ENCODE results near the gene AAR2. TPM values are rescaled to one million over a fixed set of nuclear protein-coding genes. Genes with fewer than 3 reads are reported as not detected.

AAR2 gene
- total RNA-seq, 1 experiment from 2014 or later = 22.5 TPM

DNA sequence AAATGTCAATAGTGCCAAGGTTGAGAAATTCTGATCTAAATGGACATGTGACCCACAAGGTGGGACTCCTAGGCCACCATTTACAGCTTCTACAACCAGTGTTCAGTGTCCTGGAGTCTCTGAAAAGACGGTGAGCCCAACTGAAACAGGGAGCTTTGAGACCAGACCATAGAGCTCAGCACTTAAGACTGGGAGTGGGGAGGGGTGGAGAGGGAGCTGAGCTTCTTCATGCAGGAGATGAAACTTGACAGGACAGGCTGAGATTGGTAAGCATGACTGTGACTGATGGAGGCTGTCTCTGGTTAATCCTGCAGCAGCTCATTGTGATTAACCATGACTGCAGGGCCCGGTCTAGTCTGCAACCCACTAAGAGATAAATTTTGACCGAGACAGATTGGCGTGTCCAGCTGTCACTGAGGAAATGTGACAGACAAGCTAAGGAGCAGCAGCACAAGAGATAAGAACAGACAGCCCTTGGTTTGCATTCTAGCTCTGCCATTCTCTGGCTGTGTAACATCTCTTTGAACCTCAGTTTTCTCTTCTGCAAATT is 1.4 kb upstream of the AAR2 start:
- CTCF ChIA-PET = interaction anchor here (1.2 to 1.9 kb wide), 2 partner anchors 32 to 205 kb away, joined by 4 to 11 read pairs; no protein-coding TSS in a partner anchor
- no peak for ATAC-seq
- TF ChIP-seq, protein P1, sequence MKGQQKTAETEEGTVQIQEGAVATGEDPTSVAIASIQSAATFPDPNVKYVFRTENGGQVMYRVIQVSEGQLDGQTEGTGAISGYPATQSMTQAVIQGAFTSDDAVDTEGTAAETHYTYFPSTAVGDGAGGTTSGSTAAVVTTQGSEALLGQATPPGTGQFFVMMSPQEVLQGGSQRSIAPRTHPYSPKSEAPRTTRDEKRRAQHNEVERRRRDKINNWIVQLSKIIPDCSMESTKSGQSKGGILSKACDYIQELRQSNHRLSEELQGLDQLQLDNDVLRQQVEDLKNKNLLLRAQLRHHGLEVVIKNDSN (CRISPR knock-in tag; IDR thresholded peaks at IDR 0.05) = no peak
- TF ChIP-seq ZNF671 (CRISPR knock-in tag; IDR thresholded peaks at IDR 0.05) (no peak), KAT7 (CRISPR knock-in tag; IDR thresholded peaks at IDR 0.05; ENCODE audit: borderline replicate concordance) (no peak), NFATC4 (CRISPR knock-in tag; IDR thresholded peaks at IDR 0.05) (no peak), MYBL2 (CRISPR knock-in tag; IDR thresholded peaks at IDR 0.05) (no peak)
- H3K9me3 Mint-ChIP-seq = no peaks in the 10 kb centered on the region
- H3K27me3 Mint-ChIP-seq (ENCODE audit: low read depth) = no peaks in the 10 kb centered on the region; the same call in 1 of the 2 replicates
- no peak overlapping the region for H3K27ac Mint-ChIP-seq
- POLR2A ChIA-PET = interaction anchor here (0.5 kb wide), 1 partner anchor 601 kb away, joined by 3 read pairs; no protein-coding TSS in a partner anchor
- DNase-seq (ENCODE audit: low spot score) = no peak
- H3K4me1 Mint-ChIP-seq = peaks cover 12% of the 10 kb centered on the region
- no peak overlapping the region for H3K4me3 Mint-ChIP-seq
- H3K36me3 Mint-ChIP-seq = peaks cover 3% of the 10 kb centered on the region

DNA sequence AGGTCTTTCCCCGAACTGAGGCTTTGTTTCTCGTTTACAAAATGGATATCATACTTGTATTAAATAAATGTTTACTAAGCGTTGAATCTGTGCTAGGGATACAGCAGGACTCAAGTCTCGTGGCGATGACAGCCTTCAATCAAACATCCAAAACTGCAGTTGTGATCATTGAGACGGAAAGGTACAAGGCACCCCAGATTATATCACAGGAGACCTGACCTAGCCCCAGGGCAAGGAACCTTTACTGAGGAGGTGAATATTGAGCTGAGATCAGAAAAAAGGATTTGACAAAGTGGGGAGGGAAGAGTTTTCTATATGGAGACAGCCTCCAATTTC is 476 bp downstream of the AAR2 start:
- no peak for ATAC-seq
- peak overlapping the region; percentile 93 for H3K4me3 Mint-ChIP-seq
- POLR2A ChIA-PET = interaction anchor here (0.5 kb wide), 1 partner anchor 339 kb away, joined by 3 read pairs; no protein-coding TSS in a partner anchor
- peaks cover 12% of the 10 kb centered on the region for H3K4me1 Mint-ChIP-seq
- CTCF ChIA-PET = interaction anchor here (0.8 to 2.3 kb wide), 8 partner anchors 31 to 244 kb away, joined by 3 to 9 read pairs (median 4); no protein-coding TSS in a partner anchor
- peak overlapping the region; percentile 42; the same call in 1 of the 2 replicates for H3K27ac Mint-ChIP-seq
- no peak for TF ChIP-seq NFATC4 (CRISPR knock-in tag; IDR thresholded peaks at IDR 0.05)
- TF ChIP-seq RORB (CRISPR knock-in tag; IDR thresholded peaks at IDR 0.05) = no peak
- TF ChIP-seq FOXP1 (CRISPR knock-in tag; IDR thresholded peaks at IDR 0.05; ENCODE audit: borderline replicate concordance) = no peak
- TF ChIP-seq, protein P2, sequence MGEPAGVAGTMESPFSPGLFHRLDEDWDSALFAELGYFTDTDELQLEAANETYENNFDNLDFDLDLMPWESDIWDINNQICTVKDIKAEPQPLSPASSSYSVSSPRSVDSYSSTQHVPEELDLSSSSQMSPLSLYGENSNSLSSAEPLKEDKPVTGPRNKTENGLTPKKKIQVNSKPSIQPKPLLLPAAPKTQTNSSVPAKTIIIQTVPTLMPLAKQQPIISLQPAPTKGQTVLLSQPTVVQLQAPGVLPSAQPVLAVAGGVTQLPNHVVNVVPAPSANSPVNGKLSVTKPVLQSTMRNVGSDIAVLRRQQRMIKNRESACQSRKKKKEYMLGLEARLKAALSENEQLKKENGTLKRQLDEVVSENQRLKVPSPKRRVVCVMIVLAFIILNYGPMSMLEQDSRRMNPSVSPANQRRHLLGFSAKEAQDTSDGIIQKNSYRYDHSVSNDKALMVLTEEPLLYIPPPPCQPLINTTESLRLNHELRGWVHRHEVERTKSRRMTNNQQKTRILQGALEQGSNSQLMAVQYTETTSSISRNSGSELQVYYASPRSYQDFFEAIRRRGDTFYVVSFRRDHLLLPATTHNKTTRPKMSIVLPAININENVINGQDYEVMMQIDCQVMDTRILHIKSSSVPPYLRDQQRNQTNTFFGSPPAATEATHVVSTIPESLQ (CRISPR knock-in tag; IDR thresholded peaks at IDR 0.05) = no peak
- no peak for TF ChIP-seq SOX15 (CRISPR knock-in tag; IDR thresholded peaks at IDR 0.05)
- TF ChIP-seq, protein P3, sequence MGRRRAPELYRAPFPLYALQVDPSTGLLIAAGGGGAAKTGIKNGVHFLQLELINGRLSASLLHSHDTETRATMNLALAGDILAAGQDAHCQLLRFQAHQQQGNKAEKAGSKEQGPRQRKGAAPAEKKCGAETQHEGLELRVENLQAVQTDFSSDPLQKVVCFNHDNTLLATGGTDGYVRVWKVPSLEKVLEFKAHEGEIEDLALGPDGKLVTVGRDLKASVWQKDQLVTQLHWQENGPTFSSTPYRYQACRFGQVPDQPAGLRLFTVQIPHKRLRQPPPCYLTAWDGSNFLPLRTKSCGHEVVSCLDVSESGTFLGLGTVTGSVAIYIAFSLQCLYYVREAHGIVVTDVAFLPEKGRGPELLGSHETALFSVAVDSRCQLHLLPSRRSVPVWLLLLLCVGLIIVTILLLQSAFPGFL (CRISPR knock-in tag; IDR thresholded peaks at IDR 0.05; ENCODE audit: borderline replicate concordance) = no peak
- no peak for TF ChIP-seq ZNF396 (CRISPR knock-in tag; IDR thresholded peaks at IDR 0.05; ENCODE audit: borderline replicate concordance)
- TF ChIP-seq, protein P4, sequence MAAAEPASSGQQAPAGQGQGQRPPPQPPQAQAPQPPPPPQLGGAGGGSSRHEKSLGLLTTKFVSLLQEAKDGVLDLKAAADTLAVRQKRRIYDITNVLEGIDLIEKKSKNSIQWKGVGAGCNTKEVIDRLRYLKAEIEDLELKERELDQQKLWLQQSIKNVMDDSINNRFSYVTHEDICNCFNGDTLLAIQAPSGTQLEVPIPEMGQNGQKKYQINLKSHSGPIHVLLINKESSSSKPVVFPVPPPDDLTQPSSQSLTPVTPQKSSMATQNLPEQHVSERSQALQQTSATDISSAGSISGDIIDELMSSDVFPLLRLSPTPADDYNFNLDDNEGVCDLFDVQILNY (CRISPR knock-in tag; IDR thresholded peaks at IDR 0.05) = no peak
- TF ChIP-seq, protein P5, sequence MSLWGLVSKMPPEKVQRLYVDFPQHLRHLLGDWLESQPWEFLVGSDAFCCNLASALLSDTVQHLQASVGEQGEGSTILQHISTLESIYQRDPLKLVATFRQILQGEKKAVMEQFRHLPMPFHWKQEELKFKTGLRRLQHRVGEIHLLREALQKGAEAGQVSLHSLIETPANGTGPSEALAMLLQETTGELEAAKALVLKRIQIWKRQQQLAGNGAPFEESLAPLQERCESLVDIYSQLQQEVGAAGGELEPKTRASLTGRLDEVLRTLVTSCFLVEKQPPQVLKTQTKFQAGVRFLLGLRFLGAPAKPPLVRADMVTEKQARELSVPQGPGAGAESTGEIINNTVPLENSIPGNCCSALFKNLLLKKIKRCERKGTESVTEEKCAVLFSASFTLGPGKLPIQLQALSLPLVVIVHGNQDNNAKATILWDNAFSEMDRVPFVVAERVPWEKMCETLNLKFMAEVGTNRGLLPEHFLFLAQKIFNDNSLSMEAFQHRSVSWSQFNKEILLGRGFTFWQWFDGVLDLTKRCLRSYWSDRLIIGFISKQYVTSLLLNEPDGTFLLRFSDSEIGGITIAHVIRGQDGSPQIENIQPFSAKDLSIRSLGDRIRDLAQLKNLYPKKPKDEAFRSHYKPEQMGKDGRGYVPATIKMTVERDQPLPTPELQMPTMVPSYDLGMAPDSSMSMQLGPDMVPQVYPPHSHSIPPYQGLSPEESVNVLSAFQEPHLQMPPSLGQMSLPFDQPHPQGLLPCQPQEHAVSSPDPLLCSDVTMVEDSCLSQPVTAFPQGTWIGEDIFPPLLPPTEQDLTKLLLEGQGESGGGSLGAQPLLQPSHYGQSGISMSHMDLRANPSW (CRISPR knock-in tag; conservative IDR thresholded peaks at IDR 0.05; ENCODE audit: low read depth) = no peak
- no peak for DNase-seq (ENCODE audit: low spot score)
- no peaks in the 10 kb centered on the region for H3K9me3 Mint-ChIP-seq
- no peaks in the 10 kb centered on the region; the same call in 1 of the 2 replicates for H3K27me3 Mint-ChIP-seq (ENCODE audit: low read depth)
- H3K36me3 Mint-ChIP-seq = peaks cover 20% of the 10 kb centered on the region

DNA sequence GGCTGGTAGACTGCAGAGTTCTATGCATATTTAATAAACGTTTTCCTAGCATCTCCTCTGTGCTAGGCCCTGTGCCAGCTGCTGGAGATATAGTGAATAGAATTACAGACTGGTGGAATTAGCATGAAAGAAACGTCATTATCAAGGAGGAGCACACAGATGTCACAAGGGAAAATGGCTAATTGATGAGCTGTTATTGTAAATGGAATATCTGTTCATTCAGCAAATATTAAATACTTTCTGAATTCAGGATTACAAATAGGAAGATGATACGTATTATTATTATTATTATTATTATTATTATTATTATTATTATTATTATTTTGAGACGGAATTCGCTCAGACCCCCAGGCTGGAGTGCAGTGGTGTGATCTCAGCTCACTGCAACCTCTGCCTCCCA is 1.2 kb downstream of the AAR2 start:
- no peaks in the 10 kb centered on the region for H3K9me3 Mint-ChIP-seq
- H3K36me3 Mint-ChIP-seq = peaks cover 20% of the 10 kb centered on the region
- peaks cover 12% of the 10 kb centered on the region for H3K4me1 Mint-ChIP-seq
- DNase-seq (ENCODE audit: low spot score) (no peak), ATAC-seq (no peak)
- no peaks in the 10 kb centered on the region; the same call in 1 of the 2 replicates for H3K27me3 Mint-ChIP-seq (ENCODE audit: low read depth)
- ChIA-PET POLR2A (no interaction called here), CTCF (interaction anchor here (0.7 to 2.3 kb wide), 7 partner anchors 21 to 245 kb away, joined by 3 to 9 read pairs (median 4); no protein-coding TSS in a partner anchor)
- peak; percentile 71; the same call in 1 of the 2 replicates for TF ChIP-seq HMGA2 (CRISPR knock-in tag; IDR thresholded peaks at IDR 0.05)
- TF ChIP-seq, protein P6, sequence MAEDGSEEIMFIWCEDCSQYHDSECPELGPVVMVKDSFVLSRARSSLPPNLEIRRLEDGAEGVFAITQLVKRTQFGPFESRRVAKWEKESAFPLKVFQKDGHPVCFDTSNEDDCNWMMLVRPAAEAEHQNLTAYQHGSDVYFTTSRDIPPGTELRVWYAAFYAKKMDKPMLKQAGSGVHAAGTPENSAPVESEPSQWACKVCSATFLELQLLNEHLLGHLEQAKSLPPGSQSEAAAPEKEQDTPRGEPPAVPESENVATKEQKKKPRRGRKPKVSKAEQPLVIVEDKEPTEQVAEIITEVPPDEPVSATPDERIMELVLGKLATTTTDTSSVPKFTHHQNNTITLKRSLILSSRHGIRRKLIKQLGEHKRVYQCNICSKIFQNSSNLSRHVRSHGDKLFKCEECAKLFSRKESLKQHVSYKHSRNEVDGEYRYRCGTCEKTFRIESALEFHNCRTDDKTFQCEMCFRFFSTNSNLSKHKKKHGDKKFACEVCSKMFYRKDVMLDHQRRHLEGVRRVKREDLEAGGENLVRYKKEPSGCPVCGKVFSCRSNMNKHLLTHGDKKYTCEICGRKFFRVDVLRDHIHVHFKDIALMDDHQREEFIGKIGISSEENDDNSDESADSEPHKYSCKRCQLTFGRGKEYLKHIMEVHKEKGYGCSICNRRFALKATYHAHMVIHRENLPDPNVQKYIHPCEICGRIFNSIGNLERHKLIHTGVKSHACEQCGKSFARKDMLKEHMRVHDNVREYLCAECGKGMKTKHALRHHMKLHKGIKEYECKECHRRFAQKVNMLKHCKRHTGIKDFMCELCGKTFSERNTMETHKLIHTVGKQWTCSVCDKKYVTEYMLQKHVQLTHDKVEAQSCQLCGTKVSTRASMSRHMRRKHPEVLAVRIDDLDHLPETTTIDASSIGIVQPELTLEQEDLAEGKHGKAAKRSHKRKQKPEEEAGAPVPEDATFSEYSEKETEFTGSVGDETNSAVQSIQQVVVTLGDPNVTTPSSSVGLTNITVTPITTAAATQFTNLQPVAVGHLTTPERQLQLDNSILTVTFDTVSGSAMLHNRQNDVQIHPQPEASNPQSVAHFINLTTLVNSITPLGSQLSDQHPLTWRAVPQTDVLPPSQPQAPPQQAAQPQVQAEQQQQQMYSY (CRISPR knock-in tag; IDR thresholded peaks at IDR 0.05) = no peak
- H3K4me3 Mint-ChIP-seq = peak overlapping the region; percentile 93
- H3K27ac Mint-ChIP-seq = no peak overlapping the region
